Measurements from ENCODE around the gene TSPAN6.

Gene TSPAN6

GRCh38 chrX:100648458-100649417 is 12.1 kb upstream of the TSPAN6 start:
- DNase-seq (ENCODE audit: low read depth in 1 of 2, low spot score in 1 of 2) = no peak

- no peak for DNase-seq (ENCODE audit: low read depth in 1 of 2, low spot score in 1 of 2)
These were observed 11.1 kb upstream of the TSPAN6 start for GRCh38 chrX:100647739-100648138.

GRCh38 chrX:100647095-100647494 is 10.5 kb upstream of the TSPAN6 start:
- DNase-seq (ENCODE audit: low read depth in 1 of 2, low spot score in 1 of 2) = no peak

- DNase-seq (ENCODE audit: low read depth in 1 of 2, low spot score in 1 of 2) = no peak
These were observed 8.5 kb upstream of the TSPAN6 start for GRCh38 chrX:100645106-100645505.

- DNase-seq (ENCODE audit: low read depth in 1 of 2, low spot score in 1 of 2) = no peak
These were observed 7.6 kb upstream of the TSPAN6 start, which contains the start of gene SRPX2 for GRCh38 chrX:100643956-100644860. Gene SRPX2, plus strand, starts transcription at chrX:100644199. Its CDS starts 2,124 bp downstream, at chrX:100646323.

GRCh38 chrX:100643212-100643611 is 6.6 kb upstream of the TSPAN6 start:
- no peak for DNase-seq (ENCODE audit: low read depth in 1 of 2, low spot score in 1 of 2)

- DNase-seq (ENCODE audit: low read depth in 1 of 2, low spot score in 1 of 2) = no peak
These were observed 5.7 kb upstream of the TSPAN6 start for GRCh38 chrX:100642290-100642689.

- no peak for DNase-seq (ENCODE audit: low read depth in 1 of 2, low spot score in 1 of 2)
These were observed 651 bp downstream of the TSPAN6 start for GRCh38 chrX:100635989-100636320.

GRCh38 chrX:100635040-100635439 is 1.6 kb downstream of the TSPAN6 start:
- no peak for DNase-seq (ENCODE audit: low read depth in 1 of 2, low spot score in 1 of 2)

- no peak for DNase-seq (ENCODE audit: low read depth in 1 of 2, low spot score in 1 of 2)
These were observed 10.6 kb downstream of the TSPAN6 start for GRCh38 chrX:100625985-100626491.

GRCh38 chrX:100623001-100623400 is 13.6 kb downstream of the TSPAN6 start:
- DNase-seq (ENCODE audit: low read depth in 1 of 2, low spot score in 1 of 2) = no peak

- DNase-seq (ENCODE audit: low read depth in 1 of 2, low spot score in 1 of 2) = no peak
These were observed 21.6 kb downstream of the TSPAN6 start for GRCh38 chrX:100615005-100615404.

- DNase-seq (ENCODE audit: low read depth in 1 of 2, low spot score in 1 of 2) = no peak
These were observed 24.7 kb downstream of the TSPAN6 start for GRCh38 chrX:100611951-100612350.

- DNase-seq (ENCODE audit: low read depth in 1 of 2, low spot score in 1 of 2) = no peak
These were observed 27.0 kb downstream of the TSPAN6 start for GRCh38 chrX:100609591-100609990.

GRCh38 chrX:100606753-100607152 is 29.9 kb downstream of the TSPAN6 start:
- no peak for DNase-seq (ENCODE audit: low read depth in 1 of 2, low spot score in 1 of 2)

- no peak for DNase-seq (ENCODE audit: low read depth in 1 of 2, low spot score in 1 of 2)
These were observed 35.8 kb downstream of the TSPAN6 start for GRCh38 chrX:100600758-100601157.

GRCh38 chrX:100600340-100600739 is 36.3 kb downstream of the TSPAN6 start:
- no peak for DNase-seq (ENCODE audit: low read depth in 1 of 2, low spot score in 1 of 2)

GRCh38 chrX:100599456-100599855 is 37.1 kb downstream of the TSPAN6 start:
- no peak for DNase-seq (ENCODE audit: low read depth in 1 of 2, low spot score in 1 of 2)

GRCh38 chrX:100596601-100597000 is 40.0 kb downstream of the TSPAN6 start:
- no peak for DNase-seq (ENCODE audit: low read depth in 1 of 2, low spot score in 1 of 2)

GRCh38 chrX:100593581-100593980 is 43.0 kb downstream of the TSPAN6 start:
- DNase-seq (ENCODE audit: low read depth in 1 of 2, low spot score in 1 of 2) = no peak

- no peak for DNase-seq (ENCODE audit: low read depth in 1 of 2, low spot score in 1 of 2)
These were observed 43.5 kb downstream of the TSPAN6 start for GRCh38 chrX:100593126-100593525.
